H9 (cell line): Measurements from ENCODE around the gene CPNE2. TPM values are rescaled to one million over a fixed set of nuclear protein-coding genes. Genes with fewer than 3 reads are reported as not detected.

Experiments
- DNase-seq: peaks from one replicate; pipeline ENCODE4 v3.0.0-alpha.2; 2017
- H2AFZ ChIP-seq: one replicate; pipeline ENCODE4 v1.6.1; 2013; ENCODE audit warnings: mild to moderate bottlenecking, low read length, control low read depth, moderate library complexity
- H2AK5ac ChIP-seq: 2 replicates; pipeline ENCODE4 v1.6.1; 2013; ENCODE audit warnings: low read length, control low read depth, mixed read lengths; ENCODE audit not compliant: insufficient read length
- H2BK120ac ChIP-seq: one replicate; pipeline ENCODE4 v1.6.1; 2013; ENCODE audit warnings: low read depth, mild to moderate bottlenecking, low read length, control low read depth, inconsistent platforms; ENCODE audit not compliant: poor library complexity, severe bottlenecking
- H2BK12ac ChIP-seq: 2 replicates; pipeline ENCODE4 v1.6.1; 2013; ENCODE audit warnings: low read length, control low read depth, mixed read lengths, low read depth; ENCODE audit not compliant: insufficient read length
- H2BK15ac ChIP-seq: 2 replicates; pipeline ENCODE4 v1.6.1; 2013; ENCODE audit warnings: low read depth, low read length, control low read depth
- H2BK20ac ChIP-seq: one replicate; pipeline ENCODE4 v1.6.1; 2013; ENCODE audit warnings: low read depth, mild to moderate bottlenecking, low read length, control low read depth, inconsistent platforms; ENCODE audit not compliant: poor library complexity, severe bottlenecking
- H2BK5ac ChIP-seq: 2 replicates; pipeline ENCODE4 v1.6.1; 2013; ENCODE audit warnings: low read length, control low read depth, mixed read lengths; ENCODE audit not compliant: insufficient read length
- H3K14ac ChIP-seq: 2 replicates; pipeline ENCODE4 v1.6.1; 2013; ENCODE audit warnings: low read length, control low read depth; ENCODE audit not compliant: insufficient read depth
- H3K18ac ChIP-seq: 2 replicates; pipeline ENCODE4 v1.6.1; 2013; ENCODE audit warnings: low read depth, mild to moderate bottlenecking, mixed read lengths, low read length, control low read depth; ENCODE audit not compliant: insufficient read length
- H3K23ac ChIP-seq: 2 replicates; pipeline ENCODE4 v1.6.1; 2013; ENCODE audit warnings: low read length, control low read depth, mixed read lengths, low read depth; ENCODE audit not compliant: insufficient read length
- H3K23me2 ChIP-seq: 2 replicates; pipeline ENCODE4 v1.6.1; 2013; ENCODE audit warnings: low read depth, mild to moderate bottlenecking, mixed read lengths, low read length, control low read depth; ENCODE audit not compliant: insufficient read length, poor library complexity, severe bottlenecking
- H3K27ac ChIP-seq: 2 replicates; pipeline ENCODE4 v1.5.1; 2013; ENCODE audit warnings: low read length, control low read depth, mixed read lengths, low read depth; ENCODE audit not compliant: insufficient read length
- H3K27me3 ChIP-seq: 2 replicates; pipeline ENCODE4 v1.6.1; 2013; ENCODE audit warnings: low read length, control low read depth, inconsistent platforms; ENCODE audit not compliant: insufficient read depth
- H3K4ac ChIP-seq: 2 replicates; pipeline ENCODE4 v1.6.1; 2013; ENCODE audit warnings: low read depth, mild to moderate bottlenecking, control low read depth, inconsistent platforms, low read length, moderate library complexity
- H3K4me1 ChIP-seq: 2 replicates; pipeline ENCODE4 v1.6.1; 2013; ENCODE audit warnings: low read length, control low read depth, inconsistent platforms; ENCODE audit not compliant: insufficient read depth
- H3K4me2 ChIP-seq: 2 replicates; pipeline ENCODE4 v1.6.1; 2013; ENCODE audit warnings: low read length, control low read depth, mixed read lengths; ENCODE audit not compliant: insufficient read length, insufficient read depth
- H3K56ac ChIP-seq: 2 replicates; pipeline ENCODE4 v1.6.1; 2013; ENCODE audit warnings: low read depth, mild to moderate bottlenecking, mixed read lengths, low read length, control low read depth; ENCODE audit not compliant: insufficient read length
- H3K79me1 ChIP-seq: 2 replicates; pipeline ENCODE4 v1.6.1; 2013; ENCODE audit warnings: low read depth, mild to moderate bottlenecking, moderate library complexity, low read length, control low read depth, inconsistent platforms; ENCODE audit not compliant: insufficient read depth, poor library complexity, severe bottlenecking
- H3K79me2 ChIP-seq: 2 replicates; pipeline ENCODE4 v1.6.1; 2013; ENCODE audit warnings: low read length, control low read depth, inconsistent platforms; ENCODE audit not compliant: insufficient read depth
- H3K9ac ChIP-seq: 2 replicates; pipeline ENCODE4 v1.6.1; 2013; ENCODE audit warnings: low read length, control low read depth, mixed read lengths; ENCODE audit not compliant: insufficient read length; ENCODE audit errors: extremely low read depth
- H3K9me3 ChIP-seq: one replicate; pipeline ENCODE4 v1.6.1; 2013; ENCODE audit warnings: low read depth, low read length, inconsistent platforms; ENCODE audit not compliant: control insufficient read depth
- H3T11ph ChIP-seq: one replicate; pipeline ENCODE4 v1.6.1; 2013; ENCODE audit warnings: mild to moderate bottlenecking, low read length, control low read depth, inconsistent platforms
- H4K20me1 ChIP-seq: one replicate; pipeline ENCODE4 v1.6.1; 2013; ENCODE audit not compliant: control insufficient read depth, insufficient read length, insufficient read depth
- H4K5ac ChIP-seq: 2 replicates; pipeline ENCODE4 v1.6.1; 2013; ENCODE audit warnings: low read depth, mild to moderate bottlenecking, mixed read lengths, low read length, control low read depth; ENCODE audit not compliant: insufficient read length
- H4K8ac ChIP-seq: replicated peaks from 2 replicates; pipeline ENCODE4 v1.6.1; 2013; ENCODE audit warnings: low read length, control low read depth, mixed read lengths, low read depth; ENCODE audit not compliant: insufficient read length
- H4K91ac ChIP-seq: 2 replicates; pipeline ENCODE4 v1.6.1; 2013; ENCODE audit warnings: low read depth, mild to moderate bottlenecking, moderate library complexity, mixed read lengths, low read length, control low read depth; ENCODE audit not compliant: insufficient read length
- H3K27ac Mint-ChIP-seq, 3 experiments: 2 replicates in 2 of 3; 3 replicates in 1 of 3; pipeline ENCODE4 v1.8.0; 2020 to 2021; ENCODE audit warnings: mixed read lengths in 3 of 3, mild to moderate bottlenecking in 1 of 3, moderate library complexity in 1 of 3
- H3K27me3 Mint-ChIP-seq: 2 replicates; pipeline ENCODE4 v1.8.0; 2021; ENCODE audit warnings: low read depth, mild to moderate bottlenecking, moderate library complexity, mixed read lengths
- H3K36me3 Mint-ChIP-seq, 3 experiments: 2 replicates in 2 of 3; 3 replicates in 1 of 3; pipeline ENCODE4 v1.8.0; 2020 to 2021; ENCODE audit warnings: low read depth in 3 of 3, mixed read lengths in 3 of 3; ENCODE audit not compliant: insufficient read depth in 1 of 3
- H3K4me1 Mint-ChIP-seq, 2 experiments: 2 replicates each; pipeline ENCODE4 v1.8.0; 2020; ENCODE audit warnings: mixed read lengths in 2 of 2
- H3K4me3 Mint-ChIP-seq, 2 experiments: 2 replicates in 1 of 2; 3 replicates in 1 of 2; pipeline ENCODE4 v1.8.0; 2020 to 2021; ENCODE audit warnings: mild to moderate bottlenecking in 2 of 2, mixed read lengths in 2 of 2, moderate library complexity in 1 of 2
- H3K9me3 Mint-ChIP-seq, 2 experiments: 2 replicates in 1 of 2; 3 replicates in 1 of 2; pipeline ENCODE4 v1.8.0; 2020; ENCODE audit warnings: mild to moderate bottlenecking in 2 of 2, mixed read lengths in 2 of 2, moderate library complexity in 1 of 2
- whole genome bisulfite sequencing: extraction: QIAGEN DNeasy Blood & Tissue Kit; methylation state at CpG from one replicate; pipeline ENCODE4 v1.1.7; 2013; ENCODE audit warnings: missing lambda C conversion rate, low lambda C conversion rate, mixed read lengths; ENCODE audit not compliant: insufficient read length; ENCODE audit errors: extremely low coverage; 5-methylcytosine and 5-hydroxymethylcytosine counted together
- total RNA-seq: library from RNA; stranded (reverse); gene quantifications from 2 replicates; pipeline ENCODE4 v1.2.1, GENCODE V29; 2021
- TF ChIP-seq, protein P1 (sequence below): fragments of 200-600 bp; sonication (generic); conservative IDR thresholded peaks from 3 replicates; pipeline ENCODE4 v1.8.0; 2021; ENCODE audit warnings: antibody characterized with exemption, mild to moderate bottlenecking

CPNE2 gene
- total RNA-seq, 1 experiment from 2014 or later = 8.0 TPM

DNA sequence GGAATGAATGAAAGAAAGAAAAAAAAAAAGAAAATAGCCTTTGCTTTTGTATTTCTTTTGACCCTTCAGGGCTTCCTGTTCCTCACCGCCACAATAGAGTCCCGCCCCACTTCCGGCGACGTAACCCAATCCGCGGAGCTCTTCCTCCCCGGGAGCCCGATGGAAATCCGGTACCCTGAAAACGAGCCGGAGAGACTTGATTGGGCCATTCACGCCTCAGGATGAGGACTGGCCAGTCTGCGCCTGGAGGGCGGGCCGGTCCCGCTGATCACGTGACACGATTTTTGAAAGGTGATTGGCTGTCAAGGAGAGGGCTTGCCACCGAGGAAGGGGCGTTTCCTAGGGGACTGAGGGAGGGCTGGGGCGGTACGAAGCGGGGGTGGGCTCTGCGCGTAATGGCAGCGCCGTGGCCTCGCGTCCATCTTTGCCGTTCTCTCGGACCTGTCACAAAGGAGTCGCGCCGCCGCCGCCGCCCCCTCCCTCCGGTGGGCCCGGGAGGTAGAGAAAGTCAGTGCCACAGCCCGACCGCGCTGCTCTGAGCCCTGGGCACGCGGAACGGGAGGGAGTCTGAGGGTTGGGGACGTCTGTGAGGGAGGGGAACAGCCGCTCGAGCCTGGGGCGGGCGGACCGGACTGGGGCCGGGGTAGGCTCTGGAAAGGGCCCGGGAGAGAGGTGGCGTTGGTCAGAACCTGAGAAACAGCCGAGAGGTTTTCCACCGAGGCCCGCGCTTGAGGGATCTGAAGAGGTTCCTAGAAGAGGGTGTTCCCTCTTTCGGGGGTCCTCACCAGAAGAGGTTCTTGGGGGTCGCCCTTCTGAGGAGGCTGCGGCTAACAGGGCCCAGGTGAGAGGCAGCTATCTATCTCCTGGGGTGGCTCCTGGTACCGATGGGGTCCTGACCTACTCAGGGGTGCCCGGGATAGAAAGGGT, 93.8 kb downstream of the CPNE2 start, which contains the start of the genes PSME3IP1 and RSPRY1:
Gene PSME3IP1, minus strand, starts transcription at position 95 of the 927 bp plus-strand sequence. CDS start 12,185 bp downstream, outside the sequence.
Gene RSPRY1, plus strand, starts transcription at position 385 of the 927 bp plus-strand sequence. CDS start 18,330 bp downstream, outside the sequence.
- no peaks in the 10 kb centered on the region for H4K20me1 ChIP-seq
- peak within 1 kb of the TSS; percentile 79 for H3K14ac ChIP-seq
- H2BK20ac ChIP-seq = no peak within 1 kb of the TSS
- no peak within 1 kb of the TSS for H3K56ac ChIP-seq
- H3K27me3 ChIP-seq = no peaks in the 10 kb centered on the region
- H4K8ac ChIP-seq = no peak within 1 kb of the TSS
- H3K36me3 Mint-ChIP-seq = peaks cover 0 to 3% (median 0%) of the 10 kb centered on the region in 3 experiments; a peak in 4 of 7 replicates
- no peak within 1 kb of the TSS for H2BK120ac ChIP-seq
- H2BK15ac ChIP-seq = no peak within 1 kb of the TSS
- H3K18ac ChIP-seq = peak within 1 kb of the TSS; percentile 80
- no peaks in the 10 kb centered on the region for H3K27me3 Mint-ChIP-seq
- no peak within 1 kb of the TSS for H2BK5ac ChIP-seq
- no peaks in the 10 kb centered on the region; a peak in 1 of 5 replicates for H3K9me3 Mint-ChIP-seq
- no peak within 1 kb of the TSS for H2BK12ac ChIP-seq
- H2AFZ ChIP-seq = no peak within 1 kb of the TSS
- H3K79me2 ChIP-seq = peaks cover 22% of the 10 kb centered on the region
- peaks cover 14% of the 10 kb centered on the region for H3K23me2 ChIP-seq
- peaks cover 40 to 43% of the 10 kb centered on the region in 2 experiments for H3K4me1 Mint-ChIP-seq
- peak within 1 kb of the TSS; percentile 85 for H3K9ac ChIP-seq
- peak within 1 kb of the TSS; percentile 96 to 99 (median 97) for H3K27ac Mint-ChIP-seq
- no peak within 1 kb of the TSS for H3K23ac ChIP-seq
- no peak within 1 kb of the TSS for H3T11ph ChIP-seq
- peaks cover 4% of the 10 kb centered on the region for H3K79me1 ChIP-seq
- peak within 1 kb of the TSS; percentile 99 for H3K4me2 ChIP-seq
- peak within 1 kb of the TSS; percentile 98 to 99 for H3K4me3 Mint-ChIP-seq
- no peaks in the 10 kb centered on the region for H3K9me3 ChIP-seq
- no peak within 1 kb of the TSS; the same call in 1 of the 2 replicates for H3K4ac ChIP-seq
- H3K4me1 ChIP-seq = peaks cover 2% of the 10 kb centered on the region; the same call in 1 of the 2 replicates
- DNase-seq = peak; percentile 100
- no peak within 1 kb of the TSS for H2AK5ac ChIP-seq
- WGBS = no CpG with 5 or more reads among the region's 64 CpGs
- TF ChIP-seq, protein P1, sequence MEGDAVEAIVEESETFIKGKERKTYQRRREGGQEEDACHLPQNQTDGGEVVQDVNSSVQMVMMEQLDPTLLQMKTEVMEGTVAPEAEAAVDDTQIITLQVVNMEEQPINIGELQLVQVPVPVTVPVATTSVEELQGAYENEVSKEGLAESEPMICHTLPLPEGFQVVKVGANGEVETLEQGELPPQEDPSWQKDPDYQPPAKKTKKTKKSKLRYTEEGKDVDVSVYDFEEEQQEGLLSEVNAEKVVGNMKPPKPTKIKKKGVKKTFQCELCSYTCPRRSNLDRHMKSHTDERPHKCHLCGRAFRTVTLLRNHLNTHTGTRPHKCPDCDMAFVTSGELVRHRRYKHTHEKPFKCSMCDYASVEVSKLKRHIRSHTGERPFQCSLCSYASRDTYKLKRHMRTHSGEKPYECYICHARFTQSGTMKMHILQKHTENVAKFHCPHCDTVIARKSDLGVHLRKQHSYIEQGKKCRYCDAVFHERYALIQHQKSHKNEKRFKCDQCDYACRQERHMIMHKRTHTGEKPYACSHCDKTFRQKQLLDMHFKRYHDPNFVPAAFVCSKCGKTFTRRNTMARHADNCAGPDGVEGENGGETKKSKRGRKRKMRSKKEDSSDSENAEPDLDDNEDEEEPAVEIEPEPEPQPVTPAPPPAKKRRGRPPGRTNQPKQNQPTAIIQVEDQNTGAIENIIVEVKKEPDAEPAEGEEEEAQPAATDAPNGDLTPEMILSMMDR = no peak
- no peak within 1 kb of the TSS for H4K91ac ChIP-seq
- H4K5ac ChIP-seq = no peak within 1 kb of the TSS
- H3K27ac ChIP-seq = no peak within 1 kb of the TSS
